ENCODE data around the gene UXS1.

Gene UXS1

DNA sequence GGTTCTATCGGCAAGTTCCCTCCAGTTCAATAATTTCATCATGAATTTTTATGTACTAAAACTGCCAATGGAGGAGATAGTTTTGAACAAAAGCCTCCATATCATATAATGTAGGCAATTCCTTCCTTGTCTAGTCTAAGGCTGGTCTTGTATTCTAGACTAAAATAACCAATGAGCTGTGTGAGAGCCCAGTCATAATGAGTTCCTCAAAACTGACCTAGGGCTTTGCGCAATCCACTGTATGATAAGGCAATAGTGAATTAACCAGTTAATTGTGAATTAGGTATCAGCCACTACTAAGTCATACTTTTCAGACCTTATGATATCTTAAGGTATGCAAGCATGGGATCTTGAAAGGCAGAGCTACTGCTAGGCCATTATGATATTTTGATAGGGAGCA lies 7.6 kb upstream of the UXS1 start:
- TF ChIP-seq, protein P1, sequence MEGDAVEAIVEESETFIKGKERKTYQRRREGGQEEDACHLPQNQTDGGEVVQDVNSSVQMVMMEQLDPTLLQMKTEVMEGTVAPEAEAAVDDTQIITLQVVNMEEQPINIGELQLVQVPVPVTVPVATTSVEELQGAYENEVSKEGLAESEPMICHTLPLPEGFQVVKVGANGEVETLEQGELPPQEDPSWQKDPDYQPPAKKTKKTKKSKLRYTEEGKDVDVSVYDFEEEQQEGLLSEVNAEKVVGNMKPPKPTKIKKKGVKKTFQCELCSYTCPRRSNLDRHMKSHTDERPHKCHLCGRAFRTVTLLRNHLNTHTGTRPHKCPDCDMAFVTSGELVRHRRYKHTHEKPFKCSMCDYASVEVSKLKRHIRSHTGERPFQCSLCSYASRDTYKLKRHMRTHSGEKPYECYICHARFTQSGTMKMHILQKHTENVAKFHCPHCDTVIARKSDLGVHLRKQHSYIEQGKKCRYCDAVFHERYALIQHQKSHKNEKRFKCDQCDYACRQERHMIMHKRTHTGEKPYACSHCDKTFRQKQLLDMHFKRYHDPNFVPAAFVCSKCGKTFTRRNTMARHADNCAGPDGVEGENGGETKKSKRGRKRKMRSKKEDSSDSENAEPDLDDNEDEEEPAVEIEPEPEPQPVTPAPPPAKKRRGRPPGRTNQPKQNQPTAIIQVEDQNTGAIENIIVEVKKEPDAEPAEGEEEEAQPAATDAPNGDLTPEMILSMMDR (IDR thresholded peaks at IDR 0.05), result no peak
- H3K4me3 Mint-ChIP-seq, result no peak overlapping the region
- H3K27me3 Mint-ChIP-seq (ENCODE audit: low read depth, poor library complexity), result peaks cover 10% of the 10 kb centered on the region
- H3K9me3 Mint-ChIP-seq, result peaks cover 2% of the 10 kb centered on the region
- no peaks in the 10 kb centered on the region for H3K36me3 Mint-ChIP-seq (ENCODE audit: low read depth)
- peaks cover 8% of the 10 kb centered on the region for H3K4me1 Mint-ChIP-seq
- no peak for DNase-seq
- no peak overlapping the region for H3K27ac Mint-ChIP-seq

DNA sequence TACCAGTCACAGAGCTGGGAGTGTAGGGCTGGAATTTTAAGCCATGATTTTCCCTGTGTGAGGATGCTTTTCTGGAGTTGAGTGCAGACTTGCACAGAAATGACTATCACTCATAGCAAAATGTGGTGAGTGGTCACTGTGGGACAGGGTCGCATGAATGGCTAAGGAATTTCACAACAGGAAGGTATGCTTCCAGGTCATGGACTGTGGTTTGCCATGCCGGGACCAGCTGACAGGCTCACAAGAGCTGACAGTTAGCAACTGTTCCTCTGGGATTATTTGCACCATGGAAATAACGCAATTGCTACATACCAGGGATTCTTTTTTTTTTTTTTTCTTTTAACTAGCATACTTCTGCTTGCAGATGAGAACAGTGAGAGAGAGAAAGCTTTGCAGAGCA lies 3.8 kb upstream of the UXS1 start:
- H3K4me3 Mint-ChIP-seq, result no peak overlapping the region
- DNase-seq, result no peak
- H3K27ac Mint-ChIP-seq, result no peak overlapping the region
- no peaks in the 10 kb centered on the region for H3K9me3 Mint-ChIP-seq
- H3K27me3 Mint-ChIP-seq (ENCODE audit: low read depth, poor library complexity), result peaks cover 9% of the 10 kb centered on the region
- TF ChIP-seq, protein P1 (IDR thresholded peaks at IDR 0.05), result no peak
- no peaks in the 10 kb centered on the region for H3K36me3 Mint-ChIP-seq (ENCODE audit: low read depth)
- peaks cover 20% of the 10 kb centered on the region for H3K4me1 Mint-ChIP-seq

DNA sequence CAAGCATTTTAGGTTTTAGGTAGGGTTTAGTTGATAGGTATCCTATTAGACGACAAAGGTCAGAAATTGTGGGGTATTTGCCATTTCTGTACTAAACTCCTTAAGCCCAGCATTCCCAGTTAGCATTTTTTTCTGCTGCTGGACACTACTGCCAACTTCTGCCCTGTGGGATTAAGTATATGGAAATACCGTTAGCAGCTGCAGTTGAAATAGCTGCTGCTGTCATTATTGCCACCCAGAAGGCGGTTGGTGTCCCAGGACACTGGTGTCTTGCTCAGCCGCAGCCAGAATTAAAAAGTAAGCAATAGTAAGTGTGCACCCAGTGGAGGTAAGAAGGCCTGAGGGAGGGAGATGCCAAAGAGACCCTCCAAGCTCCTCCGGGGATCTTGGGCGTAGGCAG lies 1.9 kb upstream of the UXS1 start:
- Mint-ChIP-seq H3K4me1 (peaks cover 39% of the 10 kb centered on the region), H3K36me3 (ENCODE audit: low read depth) (peaks cover 5% of the 10 kb centered on the region), H3K27me3 (ENCODE audit: low read depth, poor library complexity) (peaks cover 8% of the 10 kb centered on the region), H3K27ac (no peak overlapping the region), H3K4me3 (no peak overlapping the region), H3K9me3 (no peaks in the 10 kb centered on the region)
- TF ChIP-seq, protein P1 (IDR thresholded peaks at IDR 0.05), result no peak
- no peak for DNase-seq

DNA sequence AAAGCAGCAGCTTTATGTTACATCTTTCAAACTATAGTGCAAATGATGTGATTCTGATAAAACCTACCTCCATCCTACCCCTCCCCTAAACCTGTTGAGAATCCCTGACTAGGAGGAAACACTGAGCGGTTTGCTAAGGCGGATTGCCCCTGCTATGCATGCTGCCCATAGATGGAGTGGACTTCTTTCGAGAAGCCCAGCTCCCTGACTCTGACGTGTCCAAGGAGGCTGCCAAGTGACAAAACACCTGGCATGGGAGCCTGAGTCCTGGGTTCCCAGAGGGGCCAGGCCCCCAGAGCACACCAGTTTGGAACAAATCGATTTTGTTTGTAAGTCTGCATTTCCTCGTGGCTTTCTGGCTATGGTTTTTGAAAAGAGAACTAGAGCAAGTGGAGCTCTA lies 1.4 kb upstream of the UXS1 start:
- no peak for DNase-seq
- Mint-ChIP-seq H3K27me3 (ENCODE audit: low read depth, poor library complexity) (peaks cover 6% of the 10 kb centered on the region), H3K9me3 (no peaks in the 10 kb centered on the region), H3K4me1 (peaks cover 42% of the 10 kb centered on the region), H3K27ac (no peak overlapping the region), H3K36me3 (ENCODE audit: low read depth) (peaks cover 5% of the 10 kb centered on the region), H3K4me3 (peak overlapping the region; percentile 86)
- TF ChIP-seq, protein P1 (IDR thresholded peaks at IDR 0.05), result no peak

DNA sequence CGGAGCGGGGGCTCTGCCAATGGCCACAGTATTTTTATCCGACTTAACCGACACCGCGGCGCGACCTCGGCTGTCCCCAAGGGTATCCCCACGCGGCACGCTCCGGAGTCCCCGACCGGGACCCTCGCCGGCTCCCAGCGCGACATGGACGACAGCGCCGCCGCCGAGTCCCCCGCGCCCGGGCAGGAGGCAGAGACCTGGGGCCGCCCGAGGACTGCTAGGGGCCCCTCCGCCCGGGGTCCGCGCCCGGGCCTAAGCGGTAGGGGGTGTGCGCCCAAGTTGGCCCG lies 468 bp downstream of the UXS1 start:
- Mint-ChIP-seq H3K4me1 (peaks cover 59% of the 10 kb centered on the region), H3K36me3 (ENCODE audit: low read depth) (peaks cover 19% of the 10 kb centered on the region), H3K9me3 (no peaks in the 10 kb centered on the region), H3K27me3 (ENCODE audit: low read depth, poor library complexity) (peaks cover 6% of the 10 kb centered on the region), H3K27ac (no peak overlapping the region), H3K4me3 (peak overlapping the region; percentile 83)
- TF ChIP-seq, protein P1 (IDR thresholded peaks at IDR 0.05), result no peak
- DNase-seq, result peak; percentile 51

DNA sequence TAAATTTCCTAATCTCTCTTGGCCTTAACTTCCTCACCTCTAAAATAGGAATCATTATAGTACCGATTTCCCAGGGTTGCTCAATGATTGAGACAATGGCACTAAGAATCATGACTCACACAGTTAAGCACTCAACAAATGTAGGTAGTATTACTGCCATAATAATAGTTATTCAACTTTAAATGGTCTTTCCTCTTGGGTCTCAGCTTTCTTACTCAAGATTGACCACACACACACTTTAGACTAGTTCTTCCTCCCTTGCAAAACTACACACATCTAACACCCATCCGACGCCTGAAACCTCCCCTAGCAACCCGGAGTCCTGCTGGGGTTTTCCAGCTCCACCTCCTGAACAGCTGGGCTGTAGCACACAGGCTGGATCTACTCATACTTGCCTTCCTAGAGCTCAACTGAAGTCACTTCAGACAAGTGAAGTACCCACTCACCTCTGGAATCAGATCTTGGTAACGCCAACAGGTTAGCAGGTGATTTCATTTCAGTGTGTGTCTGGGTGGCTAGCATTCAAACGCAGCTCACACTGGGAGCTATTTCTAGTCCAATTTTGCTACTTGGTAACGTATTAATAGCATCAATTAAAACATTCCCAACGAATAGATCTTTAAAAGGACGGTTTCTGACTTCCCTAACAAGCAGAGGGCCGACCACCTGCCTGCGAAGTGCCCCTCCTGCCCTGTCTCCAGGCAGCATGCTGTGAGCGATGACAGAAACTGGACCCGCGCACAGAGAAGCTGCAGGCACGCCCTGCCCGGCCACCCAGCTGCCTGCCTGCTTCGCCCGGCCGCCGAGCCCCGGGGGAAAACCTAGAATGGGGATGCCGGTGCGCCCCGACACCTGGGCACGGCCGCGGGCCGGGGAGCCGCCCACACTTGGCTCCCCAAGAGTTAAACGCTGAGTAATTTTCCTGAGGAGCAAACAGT lies 1.1 kb downstream of the UXS1 start:
- peaks cover 62% of the 10 kb centered on the region for H3K4me1 Mint-ChIP-seq
- TF ChIP-seq, protein P1 (IDR thresholded peaks at IDR 0.05), result no peak

More for the DNA sequence above, 1.1 kb downstream of the UXS1 start:
- H3K36me3 Mint-ChIP-seq (ENCODE audit: low read depth), result peaks cover 25% of the 10 kb centered on the region
- peak overlapping the region; percentile 30 for H3K27ac Mint-ChIP-seq
- DNase-seq, result peak; percentile 63
- peak overlapping the region; percentile 83 for H3K4me3 Mint-ChIP-seq
- H3K27me3 Mint-ChIP-seq (ENCODE audit: low read depth, poor library complexity), result peaks cover 6% of the 10 kb centered on the region
- H3K9me3 Mint-ChIP-seq, result no peaks in the 10 kb centered on the region
